Neural progenitor cell (in vitro differentiated cells): ENCODE results near the gene TSHZ2.

ENCODE experiments used
- EZH2 ChIP-seq: fragments of 200-600 bp; sonication (generic); IDR thresholded peaks from 2 replicates; pipeline ENCODE4 v1.6.1; 2017; ENCODE audit warnings: antibody characterized with exemption, mild to moderate bottlenecking, moderate library complexity
- TF ChIP-seq, protein P1 (sequence below): fragments of 200-600 bp; sonication (generic); IDR thresholded peaks from 2 replicates; pipeline ENCODE4 v1.5.1; 2017; ENCODE audit warnings: antibody characterized with exemption, mild to moderate bottlenecking

DNA sequence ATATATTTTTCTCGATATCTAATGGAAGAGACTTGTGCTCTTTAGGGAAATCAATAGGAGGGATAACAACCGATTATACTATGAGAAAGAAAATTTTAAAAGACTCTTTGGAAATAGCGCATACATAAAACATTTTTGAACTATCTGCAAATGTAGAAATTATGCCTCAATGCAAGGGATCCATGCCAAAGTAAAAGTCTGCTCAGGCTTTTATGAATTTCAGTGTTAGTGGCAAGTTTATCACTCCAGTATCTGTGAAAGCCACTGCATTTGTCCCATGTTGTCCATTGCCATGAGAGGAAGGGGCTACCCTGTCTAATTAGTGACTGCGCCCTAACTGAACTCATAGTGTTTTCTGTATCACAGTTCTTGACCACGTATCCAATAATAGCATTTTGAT is 81.4 kb downstream of the TSHZ2 start:
- TF ChIP-seq, protein P1, sequence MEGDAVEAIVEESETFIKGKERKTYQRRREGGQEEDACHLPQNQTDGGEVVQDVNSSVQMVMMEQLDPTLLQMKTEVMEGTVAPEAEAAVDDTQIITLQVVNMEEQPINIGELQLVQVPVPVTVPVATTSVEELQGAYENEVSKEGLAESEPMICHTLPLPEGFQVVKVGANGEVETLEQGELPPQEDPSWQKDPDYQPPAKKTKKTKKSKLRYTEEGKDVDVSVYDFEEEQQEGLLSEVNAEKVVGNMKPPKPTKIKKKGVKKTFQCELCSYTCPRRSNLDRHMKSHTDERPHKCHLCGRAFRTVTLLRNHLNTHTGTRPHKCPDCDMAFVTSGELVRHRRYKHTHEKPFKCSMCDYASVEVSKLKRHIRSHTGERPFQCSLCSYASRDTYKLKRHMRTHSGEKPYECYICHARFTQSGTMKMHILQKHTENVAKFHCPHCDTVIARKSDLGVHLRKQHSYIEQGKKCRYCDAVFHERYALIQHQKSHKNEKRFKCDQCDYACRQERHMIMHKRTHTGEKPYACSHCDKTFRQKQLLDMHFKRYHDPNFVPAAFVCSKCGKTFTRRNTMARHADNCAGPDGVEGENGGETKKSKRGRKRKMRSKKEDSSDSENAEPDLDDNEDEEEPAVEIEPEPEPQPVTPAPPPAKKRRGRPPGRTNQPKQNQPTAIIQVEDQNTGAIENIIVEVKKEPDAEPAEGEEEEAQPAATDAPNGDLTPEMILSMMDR, result no peak
- TF ChIP-seq EZH2, result no peak
